ENCODE data around the gene PTPN2. TPM values are rescaled to one million over a fixed set of nuclear protein-coding genes. Genes with fewer than 3 reads are reported as not detected.
"Not testable (repeated sequence)": the region's sequence is repeated elsewhere in the genome, so short reads cannot be mapped to it uniquely, and the experiment has no call there.

PTPN2 gene
- total RNA-seq, 1 donor from 2014 or later: 17.5 TPM

DNA sequence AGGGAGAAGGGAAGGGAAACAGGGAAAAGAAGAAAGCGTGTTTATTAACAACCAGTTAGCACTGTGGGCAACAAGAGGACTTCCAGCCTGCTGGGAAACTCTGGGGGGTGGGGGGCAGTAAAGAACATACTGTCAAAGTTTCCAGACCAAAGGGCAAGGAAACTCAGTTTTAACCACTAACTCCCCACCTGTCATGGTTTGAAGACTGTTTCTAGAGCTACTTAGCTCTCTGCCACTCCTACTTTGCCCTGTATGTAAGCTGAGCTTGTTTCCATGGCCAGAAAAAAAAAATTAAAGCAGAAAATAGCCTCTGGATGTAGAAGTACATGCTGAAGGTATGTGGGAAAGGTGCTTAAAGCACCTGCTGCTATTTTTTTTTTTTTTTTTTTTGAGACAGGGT, 11.0 kb upstream of the PTPN2 start:
- no peak for DNase-seq (ENCODE audit: low read depth, low spot score)

DNA sequence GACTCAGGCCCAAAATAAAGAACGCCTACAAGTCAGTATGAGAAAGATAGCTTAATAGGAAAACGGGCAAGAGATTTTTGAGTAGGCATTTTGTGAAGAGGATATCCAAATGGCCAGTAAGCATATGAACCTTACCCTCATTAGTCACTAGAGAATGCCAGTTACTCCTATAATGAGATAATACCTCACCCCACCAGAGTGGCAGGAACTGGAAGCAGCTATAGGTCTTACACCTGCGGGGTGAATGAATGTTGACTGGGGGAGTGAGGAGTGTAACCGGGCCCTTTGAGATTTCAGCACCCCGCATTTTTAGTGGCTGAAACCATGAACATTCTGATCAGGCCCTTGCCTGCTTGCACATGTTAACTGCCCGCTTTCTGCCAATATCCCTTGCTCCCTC, 7.5 kb upstream of the PTPN2 start:
- DNase-seq (ENCODE audit: low read depth, low spot score): no peak

DNA sequence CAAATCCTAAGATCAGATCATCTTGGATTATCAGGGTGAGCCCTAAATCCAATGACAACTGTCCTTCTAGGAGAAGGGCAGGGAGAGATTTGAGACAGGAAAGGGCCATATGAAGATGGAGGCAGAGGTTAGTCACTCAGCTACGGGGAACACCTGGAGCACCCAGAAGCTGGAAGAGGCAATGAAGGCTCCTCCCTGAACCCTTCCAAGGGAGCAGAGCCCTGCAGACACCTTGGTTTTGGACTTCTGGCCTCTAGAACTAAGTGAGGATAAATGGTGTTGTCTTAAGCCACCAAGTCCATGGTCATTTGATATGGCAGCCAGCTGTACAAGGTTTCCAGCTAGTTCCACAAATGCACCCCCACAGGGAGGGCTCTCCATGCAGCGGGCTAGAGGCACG, 6.9 kb upstream of the PTPN2 start:
- no peak for DNase-seq (ENCODE audit: low read depth, low spot score)

DNA sequence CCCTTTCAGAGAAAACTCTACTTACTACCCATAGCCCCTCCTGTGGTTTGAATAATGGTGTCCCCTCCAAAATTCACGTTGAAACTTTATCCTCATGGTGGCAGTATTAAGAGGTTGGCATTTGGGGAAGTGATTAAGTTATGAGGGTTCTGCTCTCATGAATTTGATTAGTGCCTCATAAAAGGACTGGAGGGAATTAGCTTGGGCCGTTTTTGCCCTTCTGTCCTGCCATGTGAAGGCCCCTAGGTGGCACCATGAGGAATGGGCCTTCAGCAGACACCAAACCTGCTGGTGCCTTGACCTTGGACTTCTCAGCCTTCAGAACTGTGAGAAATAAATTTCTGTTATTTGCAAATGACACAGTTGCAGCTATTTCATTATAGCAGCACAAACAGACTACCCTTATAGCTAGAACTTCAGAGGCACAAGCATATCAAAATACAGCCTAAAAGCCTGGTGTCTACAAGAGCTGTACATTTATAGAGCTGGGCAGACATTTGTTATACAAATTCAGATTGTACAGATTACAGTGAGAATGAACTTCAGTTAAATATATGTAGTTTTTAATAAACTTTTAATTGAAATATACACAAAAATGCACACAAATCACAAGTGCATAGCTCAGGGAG, 2.6 kb upstream of the PTPN2 start:
- no peak for DNase-seq (ENCODE audit: low read depth, low spot score)

DNA sequence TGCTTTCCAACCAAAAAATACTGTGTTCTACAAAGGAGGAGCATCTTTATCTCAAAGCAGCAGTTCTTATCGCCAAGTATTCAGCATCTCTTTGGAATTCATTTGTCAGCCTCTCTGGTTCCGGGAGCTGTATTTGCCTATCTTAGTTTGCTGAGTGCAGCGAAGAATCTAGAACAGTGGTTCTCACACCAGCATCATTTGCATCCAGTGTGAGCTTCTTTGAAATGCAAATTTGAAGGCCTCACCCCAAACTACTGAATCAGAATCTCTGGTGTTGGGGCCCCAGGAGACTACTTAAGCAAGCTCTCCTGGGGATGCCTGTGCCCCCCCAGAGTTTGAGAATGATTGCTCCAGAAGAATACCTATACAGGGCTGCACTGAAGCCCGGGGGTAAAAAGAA, 1.5 kb upstream of the PTPN2 start:
- no peak for DNase-seq (ENCODE audit: low read depth, low spot score)

DNA sequence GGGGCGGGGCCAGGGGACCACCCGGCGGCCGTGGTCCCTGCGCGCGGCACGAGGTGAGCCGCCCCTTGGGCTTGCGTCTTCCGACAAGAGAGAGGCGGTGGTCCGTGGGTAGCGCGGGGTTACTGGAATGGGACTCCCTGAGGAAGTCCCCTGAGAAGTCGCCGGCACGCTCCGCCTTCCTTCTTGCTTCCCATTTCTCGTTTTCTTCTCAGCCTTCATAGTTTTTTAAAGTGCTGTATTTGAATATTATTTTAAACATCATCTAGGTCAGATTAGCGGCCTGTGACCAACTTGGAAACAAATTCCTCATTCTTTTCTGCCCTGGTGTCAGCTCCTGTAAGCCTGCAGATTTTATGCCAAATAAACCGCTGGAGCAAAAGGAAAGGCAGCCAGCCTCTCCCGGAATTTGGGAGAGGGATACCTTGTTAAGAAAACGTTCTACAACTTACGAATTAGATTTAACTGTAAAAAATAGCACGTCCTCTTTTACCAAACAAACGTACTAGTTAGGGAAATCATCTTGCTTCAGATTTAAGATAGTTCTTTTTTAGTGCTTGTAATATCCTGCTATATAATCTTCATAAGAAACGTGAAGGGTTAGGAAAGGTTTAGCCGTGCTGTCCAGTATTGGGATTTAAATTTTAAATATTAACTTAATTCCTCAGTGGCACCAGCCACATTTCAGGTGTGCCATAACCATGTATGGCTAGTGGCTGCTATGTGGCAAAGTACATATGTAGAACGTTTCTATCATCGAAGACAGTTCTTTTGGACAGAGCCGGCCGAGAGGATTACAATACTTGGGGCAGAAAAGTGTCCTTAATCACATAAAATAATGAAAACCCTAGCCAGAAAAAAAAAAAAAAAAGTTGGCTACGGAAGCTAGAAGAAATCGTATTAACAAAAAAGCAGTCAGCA, 628 bp upstream of the PTPN2 start:
- no peak for DNase-seq (ENCODE audit: low read depth, low spot score)

DNA sequence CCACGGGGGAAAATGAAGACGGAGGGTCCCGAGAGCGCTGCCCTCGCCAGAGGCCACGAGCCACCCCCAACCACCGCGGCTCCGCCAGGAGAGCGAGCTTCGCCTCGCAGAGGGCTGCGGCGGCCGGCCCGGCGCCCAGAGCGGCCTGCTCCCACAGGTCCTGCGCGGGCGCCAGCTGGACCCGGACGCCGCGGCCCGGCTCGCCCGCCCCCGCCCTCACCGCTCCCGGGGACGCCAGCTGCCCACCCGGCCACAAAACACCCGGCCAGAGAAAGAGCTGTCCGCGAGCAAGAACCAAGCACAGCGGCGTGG, 709 bp downstream of the PTPN2 start:
- no peak for DNase-seq (ENCODE audit: low read depth, low spot score)

DNA sequence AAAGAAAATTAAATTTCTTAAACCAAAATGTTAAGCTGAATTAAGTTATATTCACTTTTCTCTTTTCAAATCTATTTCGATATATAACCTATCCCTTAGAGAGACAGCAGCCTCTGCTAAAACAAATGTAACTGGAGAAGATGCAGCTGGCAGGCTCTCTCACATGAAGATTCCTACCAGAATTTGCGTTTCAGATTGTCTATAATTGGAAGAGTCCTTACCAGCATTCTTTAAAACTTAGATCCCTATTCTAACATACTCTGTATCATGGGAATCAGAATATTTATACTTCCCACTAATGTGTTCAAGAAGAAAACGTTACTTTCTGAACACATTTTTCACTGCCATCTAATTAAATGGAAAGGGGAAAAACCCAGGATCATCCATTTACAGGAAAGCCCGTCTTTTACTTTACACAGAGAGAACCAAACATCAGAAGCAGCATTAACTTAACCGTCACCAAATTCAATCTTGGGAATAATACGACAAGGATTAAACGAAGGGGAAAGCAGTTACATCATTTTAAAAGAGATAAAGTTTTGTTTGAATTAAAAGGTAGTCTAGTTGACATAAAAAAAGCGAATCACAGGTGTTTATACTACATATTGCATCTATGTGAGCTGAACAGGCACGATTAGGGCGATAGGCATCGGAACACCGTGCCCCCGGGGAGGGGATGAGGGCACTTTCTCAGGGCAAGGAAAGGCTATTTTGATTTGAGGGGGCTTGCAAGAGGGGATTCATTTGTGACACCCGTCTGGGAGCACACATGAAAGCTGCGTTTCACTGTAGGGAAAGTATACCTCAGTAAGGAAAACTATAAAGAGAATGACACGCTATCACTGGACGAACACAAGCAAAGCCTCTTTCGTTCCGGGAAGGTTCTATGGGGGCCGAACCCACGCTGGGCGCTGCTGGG, 1.3 kb downstream of the PTPN2 start:
- DNase-seq (ENCODE audit: low read depth, low spot score): no peak

DNA sequence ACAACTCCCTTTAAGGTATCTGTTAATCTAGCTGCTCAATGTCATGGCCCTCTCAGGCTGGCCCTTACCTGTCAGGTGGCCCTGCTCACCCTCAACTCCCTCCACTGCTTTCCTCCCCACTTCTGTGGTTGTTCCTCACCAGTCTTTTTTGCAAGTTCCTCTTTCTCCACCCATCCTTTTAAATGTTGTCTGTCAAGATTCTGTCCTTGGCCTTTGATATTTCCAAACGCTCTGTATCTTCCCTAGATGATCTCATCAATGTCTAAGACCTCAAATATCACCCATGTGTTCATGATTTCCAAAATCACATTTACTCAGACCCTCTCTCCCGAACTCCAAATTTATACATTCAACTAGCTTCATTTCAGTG, 3.5 kb downstream of the PTPN2 start:
- DNase-seq (ENCODE audit: low read depth, low spot score): no peak

DNA sequence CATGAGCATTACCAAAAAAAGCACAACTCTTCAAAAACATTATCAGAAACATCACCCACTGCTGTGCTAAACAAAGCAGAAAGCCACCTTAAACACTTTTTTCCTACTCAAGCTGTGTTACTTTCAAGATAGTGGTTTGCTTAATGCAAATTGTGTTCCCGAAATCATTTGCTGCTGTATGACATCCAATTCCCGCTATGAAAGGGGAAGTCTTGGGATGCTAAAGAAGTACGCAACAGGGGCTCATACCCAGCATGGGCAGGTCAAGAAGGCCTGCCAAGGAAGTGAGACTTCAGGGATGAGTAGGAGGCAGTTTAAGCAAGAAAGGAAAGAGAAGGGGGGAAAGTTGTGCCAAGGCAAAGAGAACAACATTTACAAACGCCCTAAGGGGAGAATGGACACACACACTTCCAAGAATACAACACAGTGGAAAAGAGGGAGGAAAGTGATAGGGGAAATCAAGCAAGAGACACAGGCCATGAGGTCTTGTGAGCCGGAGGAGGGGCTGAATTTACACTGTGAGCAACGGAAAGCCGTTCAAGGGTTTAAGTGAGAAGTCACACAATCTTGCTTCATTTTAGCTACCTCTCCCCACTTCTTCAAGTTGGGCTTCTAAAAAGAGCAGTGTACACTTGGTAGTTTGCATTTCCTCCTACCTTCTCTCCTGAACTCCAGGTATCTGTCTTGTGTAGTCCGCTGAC, 4.0 kb downstream of the PTPN2 start:
- DNase-seq (ENCODE audit: low read depth, low spot score): no peak

DNA sequence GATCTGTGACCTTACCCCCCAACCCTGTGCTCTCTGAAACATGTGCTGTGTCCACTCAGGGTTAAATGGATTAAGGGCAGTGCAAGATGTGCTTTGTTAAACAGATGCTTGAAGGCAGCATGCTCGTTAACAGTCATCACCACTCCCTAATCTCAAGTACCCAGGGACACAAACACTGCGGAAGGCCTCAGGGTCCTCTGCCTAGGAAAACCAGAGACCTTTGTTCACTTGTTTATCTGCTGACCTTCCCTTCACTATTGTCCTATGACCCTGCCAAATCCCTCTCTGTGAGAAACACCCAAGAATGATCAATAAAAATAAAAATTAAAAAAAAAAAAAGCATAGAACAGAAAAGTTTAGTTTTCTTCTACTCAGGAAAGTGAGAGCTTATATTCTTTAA, 9.0 kb downstream of the PTPN2 start:
- not testable (repeated sequence) for DNase-seq (ENCODE audit: low read depth, low spot score)

DNA sequence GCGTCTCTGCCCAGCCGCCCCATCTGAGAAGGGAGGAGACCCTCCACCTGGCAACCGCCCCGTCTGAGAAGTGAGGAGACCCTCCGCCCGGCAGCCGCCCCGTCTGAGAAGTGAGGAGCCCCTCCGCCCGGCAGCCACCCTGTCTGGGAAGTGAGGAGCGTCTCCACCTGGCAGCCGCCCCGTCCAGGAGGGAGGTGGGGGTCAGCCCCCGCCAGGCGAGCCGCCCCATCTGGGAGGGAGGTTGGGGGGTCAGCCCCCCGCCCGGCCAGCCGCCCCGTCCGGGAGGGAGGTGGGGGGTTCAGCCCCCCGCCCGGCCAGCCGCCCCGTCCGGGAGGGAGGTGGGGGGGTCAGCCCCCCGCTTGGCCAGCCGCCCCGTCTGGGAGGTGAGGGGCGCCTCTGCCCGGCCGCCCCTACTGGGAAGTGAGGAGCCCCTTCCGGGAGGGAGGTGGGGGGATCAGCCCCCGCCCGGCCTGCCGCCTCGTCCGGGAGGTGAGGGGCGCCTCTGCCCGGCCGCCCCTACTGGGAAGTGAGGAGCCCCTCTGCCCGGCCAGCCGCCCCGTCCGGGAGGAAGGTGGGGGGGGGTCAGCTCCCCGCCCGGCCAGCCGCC, 10.0 kb downstream of the PTPN2 start:
- not testable (repeated sequence) for DNase-seq (ENCODE audit: low read depth, low spot score)

DNA sequence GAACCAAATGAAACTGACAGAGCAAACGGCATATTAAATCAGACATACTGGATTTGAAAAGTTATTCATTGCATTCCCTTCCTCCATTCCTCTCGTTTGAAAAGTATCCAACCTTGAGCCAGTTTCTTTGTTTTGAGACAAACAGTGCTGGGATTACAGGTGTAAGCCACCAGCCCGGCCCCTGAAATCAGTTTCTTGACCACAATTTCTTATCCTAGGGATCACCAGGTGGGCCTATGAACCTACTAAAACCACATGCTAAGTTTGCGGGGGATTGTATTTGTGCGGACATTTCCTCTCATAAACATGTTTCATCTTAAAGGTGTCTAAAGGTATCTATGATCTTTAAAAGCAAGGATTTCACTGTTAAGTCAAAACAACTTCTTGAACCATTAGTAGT, 11.6 kb downstream of the PTPN2 start:
- DNase-seq (ENCODE audit: low read depth, low spot score): no peak

DNA sequence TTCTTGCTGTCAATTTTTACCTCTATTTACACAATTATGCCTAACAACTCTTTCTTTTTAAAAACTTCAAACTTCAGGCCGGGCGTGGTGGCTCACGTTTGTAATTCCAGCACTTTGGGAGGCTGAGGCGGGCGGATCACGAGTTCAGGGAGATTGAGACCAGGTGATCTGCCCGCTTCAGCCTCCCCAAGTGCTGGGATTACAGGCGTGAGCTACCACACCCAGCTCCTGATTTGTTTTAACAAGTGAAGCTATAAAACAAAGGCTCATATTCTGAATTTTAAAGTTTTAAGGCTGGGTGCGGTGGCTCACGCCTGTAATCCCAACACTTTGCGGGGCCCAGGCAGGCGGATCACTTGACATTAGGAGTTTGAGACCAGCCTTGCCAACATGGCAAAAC, 15.5 kb downstream of the PTPN2 start:
- DNase-seq (ENCODE audit: low read depth, low spot score): no peak

DNA sequence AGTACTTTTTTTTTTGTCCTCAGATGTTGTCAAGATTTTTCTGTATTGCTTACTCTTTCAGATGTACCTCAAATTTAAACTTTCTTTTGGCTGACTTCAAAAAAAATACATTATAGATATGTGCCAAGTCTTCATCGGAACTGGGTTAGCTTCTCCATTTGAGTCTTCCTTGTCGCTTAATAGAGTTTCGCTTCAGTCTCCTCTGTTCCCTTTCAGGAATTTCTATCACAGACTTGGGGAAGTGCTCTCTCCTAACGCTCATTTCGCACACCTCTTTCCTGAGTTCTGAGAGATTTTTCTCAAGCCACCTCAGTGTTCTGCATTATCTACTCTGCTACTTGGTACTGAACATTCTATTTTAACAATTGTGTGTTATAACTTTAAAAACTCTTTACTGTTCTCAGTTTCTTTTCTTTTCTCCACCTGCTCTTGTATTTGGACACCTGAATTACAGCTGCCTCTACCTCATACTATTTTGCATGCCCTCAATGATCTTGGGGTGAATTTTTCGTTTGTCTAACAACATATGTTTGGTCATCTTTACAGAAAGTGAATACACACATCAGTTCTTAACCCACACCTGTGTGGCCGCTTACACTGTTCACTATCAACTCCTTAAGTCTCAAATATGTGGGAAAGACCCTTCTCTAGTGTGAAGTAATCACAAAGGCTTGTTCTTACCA, 16.5 kb downstream of the PTPN2 start:
- no peak for DNase-seq (ENCODE audit: low read depth, low spot score)

DNA sequence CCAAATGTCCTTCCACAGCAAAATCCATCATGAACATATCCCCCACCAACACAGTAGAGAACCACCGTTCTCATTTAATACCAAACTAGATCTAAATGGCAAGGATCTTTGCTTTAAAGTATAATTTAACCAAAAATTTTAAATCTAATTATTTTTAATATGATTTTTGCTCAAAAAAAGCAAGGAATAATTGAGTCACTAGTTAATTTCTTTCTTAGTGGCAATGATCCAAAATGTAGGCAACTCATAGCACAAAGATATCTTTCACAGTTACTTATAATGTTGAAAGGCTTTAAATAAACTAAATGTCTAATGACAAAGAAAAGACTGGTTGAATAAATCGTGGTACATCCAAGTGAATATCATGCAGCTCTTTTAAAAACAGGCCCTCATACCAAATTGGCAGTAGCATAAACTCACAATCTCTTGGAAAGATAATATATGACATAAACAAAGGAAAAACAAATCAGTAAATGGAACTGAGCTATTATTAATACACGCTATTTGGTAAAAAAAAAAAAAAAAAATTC, 20.3 kb downstream of the PTPN2 start:
- DNase-seq (ENCODE audit: low read depth, low spot score): no peak

DNA sequence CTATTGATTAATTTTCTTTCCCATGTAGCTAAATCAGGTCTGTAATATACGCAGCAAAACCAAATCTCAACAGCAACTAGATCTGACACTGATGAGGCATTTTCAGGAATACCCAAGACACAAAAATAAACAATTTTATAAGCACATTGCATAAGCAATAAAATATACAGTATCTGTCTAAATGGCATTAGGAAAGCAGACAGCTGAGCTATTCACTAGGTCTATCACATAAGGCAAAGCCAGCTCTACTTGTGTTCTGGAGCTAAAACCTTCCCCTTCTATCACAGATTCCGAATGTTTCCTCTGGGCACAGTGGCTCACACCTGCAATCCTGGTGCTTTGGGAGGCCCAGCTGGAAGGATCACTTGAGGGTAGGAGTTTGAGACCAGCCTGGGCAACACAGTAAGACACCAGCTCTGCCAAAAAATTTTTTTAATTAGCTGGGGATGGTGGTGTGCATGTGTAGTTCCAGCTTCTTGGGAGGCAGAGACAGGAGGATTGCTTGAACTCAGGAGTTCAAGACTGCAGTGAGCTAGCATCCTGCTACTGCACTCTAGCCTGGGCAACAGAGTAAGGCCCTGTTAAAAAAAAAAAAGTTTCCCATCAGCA, 21.1 kb downstream of the PTPN2 start:
- no peak for DNase-seq (ENCODE audit: low read depth, low spot score)

DNA sequence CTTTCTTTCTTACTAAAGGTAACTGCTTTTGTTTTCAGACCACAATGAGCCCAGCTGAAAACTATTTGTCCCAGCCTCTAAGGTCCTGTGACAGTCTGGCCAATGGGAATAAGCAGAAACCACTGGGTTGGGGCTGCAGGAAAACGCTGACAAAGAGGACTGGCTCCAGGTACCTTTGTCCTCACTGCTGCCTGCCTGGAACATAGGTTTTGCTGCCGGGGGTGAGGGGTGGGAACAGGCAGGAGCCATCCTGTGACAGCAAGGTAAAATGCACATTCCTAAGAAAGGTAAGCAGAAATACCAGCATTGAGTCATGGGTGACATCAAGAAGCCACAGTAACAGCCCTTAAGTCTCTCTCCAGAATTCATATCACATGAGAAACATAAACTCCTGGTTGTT, 21.6 kb downstream of the PTPN2 start:
- DNase-seq (ENCODE audit: low read depth, low spot score): no peak

DNA sequence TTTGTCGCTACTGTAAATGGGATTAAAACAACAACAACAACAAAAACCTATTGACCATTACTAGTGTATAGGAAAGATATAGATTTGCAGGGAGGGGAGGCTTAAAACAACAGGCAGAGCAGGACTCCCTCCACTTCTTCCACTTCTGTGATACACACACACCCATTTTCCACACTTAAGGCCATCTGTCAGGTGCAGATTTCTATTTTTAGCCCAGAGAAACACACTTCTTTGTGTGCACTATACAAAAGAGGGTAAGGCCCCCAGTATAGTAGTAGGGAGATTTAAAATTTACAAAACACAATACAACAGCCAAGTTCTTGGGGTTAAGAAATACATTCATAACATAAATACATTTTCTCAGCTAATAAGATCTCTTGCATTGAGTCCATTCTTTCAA, 22.4 kb downstream of the PTPN2 start:
- no peak for DNase-seq (ENCODE audit: low read depth, low spot score)

DNA sequence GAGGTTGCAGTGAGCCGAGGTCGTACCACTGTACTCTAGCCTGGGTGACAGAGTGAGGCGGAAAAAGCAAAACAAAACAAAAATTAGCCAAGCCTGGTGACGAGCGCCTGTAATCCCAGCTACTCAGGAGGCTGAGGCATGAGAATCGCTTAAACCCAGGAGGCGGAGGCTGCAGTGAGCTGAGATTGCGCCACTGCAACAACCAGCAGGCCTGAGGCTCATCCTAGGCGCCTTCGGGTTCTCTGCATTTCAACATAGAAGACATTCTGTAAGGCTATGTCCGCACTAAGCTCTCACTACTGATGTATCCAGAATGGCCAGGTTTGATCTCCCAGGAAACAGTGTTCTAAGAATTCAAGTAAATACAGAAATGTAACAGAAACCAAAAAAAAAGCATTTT, 23.5 kb downstream of the PTPN2 start:
- DNase-seq (ENCODE audit: low read depth, low spot score): no peak
